Panc1 (cell line): Measurements from ENCODE around the gene TNRC18. TPM values are rescaled to one million over a fixed set of nuclear protein-coding genes. Genes with fewer than 3 reads are reported as not detected.

Source experiments
- ATAC-seq: fragments of 200-7000 bp; cut with Tn5 transposase; 2 replicates; pipeline ENCODE4 v1.9.1; 2020; ENCODE audit warnings: mild to moderate bottlenecking, moderate library complexity
- BruUV-seq: library from RNA; stranded (reverse); fragments of 400-500 nt; replicated peaks from 2 replicates; lab custom pipeline; 2021; lab: Mats Ljungman, UMichigan
- CTCF ChIA-PET: fragments of 300-600 bp; sonication (Branson Sonifier 250); formaldehyde crosslinking; loops from one replicate; lab custom pipeline; 2022; ENCODE audit warnings: antibody characterized with exemption; lab: Charles Lee
- POLR2A ChIA-PET: fragments of 300-600 bp; sonication (Branson Sonifier 250); formaldehyde crosslinking; loops from one replicate; lab custom pipeline; 2022; ENCODE audit warnings: antibody characterized with exemption; lab: Charles Lee
- DNase-seq: peaks from one replicate; pipeline ENCODE4 v3.0.0-alpha.2; 2010; ENCODE audit warnings: low read depth, low spot score
- H3K27ac ChIP-seq: 2 replicates; pipeline ENCODE4 v1.5.1; 2011; ENCODE audit warnings: mild to moderate bottlenecking, low read length, inconsistent platforms
- H3K27me3 ChIP-seq: fragments of 200-500 bp; sonication (Bioruptor generic); 2 replicates; pipeline ENCODE4 v1.6.0; 2014; ENCODE audit warnings: low read length, inconsistent platforms; ENCODE audit not compliant: control insufficient read depth, insufficient read depth
- H3K36me3 ChIP-seq: fragments of 200-500 bp; sonication (Bioruptor generic); 2 replicates; pipeline ENCODE4 v1.5.1; 2014; ENCODE audit warnings: inconsistent platforms, mild to moderate bottlenecking, low read length, moderate library complexity; ENCODE audit not compliant: control insufficient read depth, insufficient read depth
- H3K4me1 ChIP-seq: 2 replicates; pipeline ENCODE4 v1.5.1; 2011; ENCODE audit warnings: inconsistent platforms, mild to moderate bottlenecking, low read length, moderate library complexity; ENCODE audit not compliant: control insufficient read depth, insufficient read depth
- H3K4me3 ChIP-seq, 2 experiments: 2 replicates each; pipeline ENCODE4 v1.5.1; 2011 to 2012; ENCODE audit warnings: low read depth in 2 of 2, low read length in 2 of 2, mild to moderate bottlenecking in 2 of 2, inconsistent platforms in 1 of 2, moderate library complexity in 1 of 2
- H3K9me3 ChIP-seq: fragments of 200-500 bp; sonication (Bioruptor generic); 2 replicates; pipeline ENCODE4 v1.5.1; 2014; ENCODE audit warnings: low read depth, mild to moderate bottlenecking, inconsistent platforms, low read length, moderate library complexity; ENCODE audit not compliant: control insufficient read depth, insufficient read depth
- CTCF ChIP-seq: fragments of 450-650 bp; IDR thresholded peaks from 2 replicates; pipeline ENCODE4 v1.5.1; 2017; ENCODE audit warnings: mild to moderate bottlenecking
- POLR2AphosphoS5 ChIP-seq: IDR thresholded peaks from 2 replicates; pipeline ENCODE4 v1.6.1; 2012; ENCODE audit warnings: mild to moderate bottlenecking, low read depth, low read length, moderate library complexity
- SIN3A ChIP-seq: IDR thresholded peaks from 2 replicates; pipeline ENCODE4 v1.6.1; 2012; ENCODE audit warnings: low read depth, mild to moderate bottlenecking, low read length, moderate library complexity, borderline replicate concordance; ENCODE audit not compliant: insufficient read depth
- TCF7L2 ChIP-seq: IDR thresholded peaks from 2 replicates; pipeline ENCODE4 v1.6.1; 2011; ENCODE audit warnings: mild to moderate bottlenecking, low read depth, low read length, inconsistent platforms
- in situ Hi-C: cut with HindIII; loops from 2 replicates; pipeline ENCODE4 v1.10.0; 2016; ENCODE audit warnings: low sequenced_read_pairs, low pct_unique_long_range_greater_than_20kb
- intact Hi-C: fragments of 100-400 bp; cut with micrococcal nuclease; formaldehyde crosslinking; loops from one replicate; pipeline ENCODE4 v1.10.0; 2022; ENCODE audit not compliant: unreplicated experiment
- total RNA-seq: library from RNA; stranded (reverse); gene quantifications from one replicate; pipeline ENCODE4 v1.2.1, GENCODE V29; 2021; ENCODE audit not compliant: unreplicated experiment
- TF ChIP-seq, protein P1 (sequence below), 2 experiments: IDR thresholded peaks; 2 replicates each; pipeline ENCODE4 v1.6.1; 2011 to 2012; ENCODE audit warnings: low read depth in 2 of 2, control low read depth in 1 of 2, low read length in 1 of 2, mild to moderate bottlenecking in 1 of 2, moderate library complexity in 1 of 2; ENCODE audit not compliant: insufficient read depth in 1 of 2

TNRC18 gene
- total RNA-seq, 1 experiment from 2014 or later, result 148 TPM

DNA sequence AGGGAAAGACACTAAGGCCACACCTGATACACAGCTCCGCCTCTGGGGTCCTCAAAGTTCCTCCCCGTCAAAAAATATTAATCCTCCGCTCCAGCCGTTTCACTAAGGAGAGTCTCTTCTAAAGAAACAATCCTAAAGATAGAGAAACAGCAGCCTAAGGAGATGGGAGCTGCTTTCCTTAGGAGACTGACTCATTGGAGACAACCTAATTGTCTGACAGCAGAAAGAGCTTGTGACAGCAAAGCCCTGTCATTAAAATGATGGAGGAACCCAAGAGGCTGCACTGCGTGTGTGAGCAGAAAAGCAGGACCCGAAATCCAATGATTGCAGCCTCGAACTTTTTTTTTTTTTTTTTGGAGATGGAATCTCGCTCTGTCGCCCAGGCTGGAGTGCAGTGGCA lies 44.0 kb upstream of the TNRC18 start:
- no peak for ATAC-seq
- TF ChIP-seq SIN3A (no peak), CTCF (no peak), TCF7L2 (no peak), POLR2AphosphoS5 (no peak)
- TF ChIP-seq, protein P1, sequence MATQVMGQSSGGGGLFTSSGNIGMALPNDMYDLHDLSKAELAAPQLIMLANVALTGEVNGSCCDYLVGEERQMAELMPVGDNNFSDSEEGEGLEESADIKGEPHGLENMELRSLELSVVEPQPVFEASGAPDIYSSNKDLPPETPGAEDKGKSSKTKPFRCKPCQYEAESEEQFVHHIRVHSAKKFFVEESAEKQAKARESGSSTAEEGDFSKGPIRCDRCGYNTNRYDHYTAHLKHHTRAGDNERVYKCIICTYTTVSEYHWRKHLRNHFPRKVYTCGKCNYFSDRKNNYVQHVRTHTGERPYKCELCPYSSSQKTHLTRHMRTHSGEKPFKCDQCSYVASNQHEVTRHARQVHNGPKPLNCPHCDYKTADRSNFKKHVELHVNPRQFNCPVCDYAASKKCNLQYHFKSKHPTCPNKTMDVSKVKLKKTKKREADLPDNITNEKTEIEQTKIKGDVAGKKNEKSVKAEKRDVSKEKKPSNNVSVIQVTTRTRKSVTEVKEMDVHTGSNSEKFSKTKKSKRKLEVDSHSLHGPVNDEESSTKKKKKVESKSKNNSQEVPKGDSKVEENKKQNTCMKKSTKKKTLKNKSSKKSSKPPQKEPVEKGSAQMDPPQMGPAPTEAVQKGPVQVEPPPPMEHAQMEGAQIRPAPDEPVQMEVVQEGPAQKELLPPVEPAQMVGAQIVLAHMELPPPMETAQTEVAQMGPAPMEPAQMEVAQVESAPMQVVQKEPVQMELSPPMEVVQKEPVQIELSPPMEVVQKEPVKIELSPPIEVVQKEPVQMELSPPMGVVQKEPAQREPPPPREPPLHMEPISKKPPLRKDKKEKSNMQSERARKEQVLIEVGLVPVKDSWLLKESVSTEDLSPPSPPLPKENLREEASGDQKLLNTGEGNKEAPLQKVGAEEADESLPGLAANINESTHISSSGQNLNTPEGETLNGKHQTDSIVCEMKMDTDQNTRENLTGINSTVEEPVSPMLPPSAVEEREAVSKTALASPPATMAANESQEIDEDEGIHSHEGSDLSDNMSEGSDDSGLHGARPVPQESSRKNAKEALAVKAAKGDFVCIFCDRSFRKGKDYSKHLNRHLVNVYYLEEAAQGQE (IDR thresholded peaks at IDR 0.05; ENCODE audit: insufficient read depth in 1 of 2, low read depth in 2 of 2, low read length in 1 of 2), result no peak
- Histone ChIP-seq H3K27ac (no peak overlapping the region), H3K27me3 (no peaks in the 10 kb centered on the region), H3K4me1 (no peaks in the 10 kb centered on the region), H3K4me3 (no peak overlapping the region), H3K36me3 (no peaks in the 10 kb centered on the region), H3K9me3 (no peaks in the 10 kb centered on the region)
- in situ Hi-C loops (no loop called here), intact Hi-C loops (no loop called here)
- BruUV-seq, result no TSS peak
- POLR2A ChIA-PET, result interaction anchor here (0.7 kb wide), 2 partner anchors 41 to 224 kb away, joined by 6 to 9 read pairs; no protein-coding TSS in a partner anchor
- DNase-seq, result no peak
- CTCF ChIA-PET, result no interaction called here

GRCh38 chr7:5466551-5466950 lies 42.9 kb upstream of the TNRC18 start:
- H3K4me1 ChIP-seq, result no peaks in the 10 kb centered on the region
- no peaks in the 10 kb centered on the region for H3K27me3 ChIP-seq
- no peak overlapping the region for H3K27ac ChIP-seq
- H3K9me3 ChIP-seq, result no peaks in the 10 kb centered on the region
- no TSS peak for BruUV-seq
- H3K36me3 ChIP-seq, result no peaks in the 10 kb centered on the region
- CTCF ChIA-PET, result interaction anchor here (0.6 kb wide), 1 partner anchor 227 kb away, joined by 4 read pairs; no protein-coding TSS in a partner anchor
- in situ Hi-C loops (no loop called here), intact Hi-C loops (no loop called here)
- DNase-seq, result no peak
- POLR2A ChIA-PET, result no interaction called here
- no peak for ATAC-seq
- TF ChIP-seq, protein P1 (IDR thresholded peaks at IDR 0.05; ENCODE audit: insufficient read depth in 1 of 2, low read depth in 2 of 2, low read length in 1 of 2), result no peak
- TF ChIP-seq POLR2AphosphoS5 (no peak), CTCF (no peak), TCF7L2 (no peak), SIN3A (no peak)
- H3K4me3 ChIP-seq, result no peak overlapping the region
